ELR (cell line): Measurements from ENCODE around the gene YJU2.
"Not testable (repeated sequence)": the region's sequence is repeated elsewhere in the genome, so short reads cannot be mapped to it uniquely, and the experiment has no call there.

Source experiments
- DNase-seq: peaks from one replicate; pipeline ENCODE4 v3.0.0-alpha.2; 2015; ENCODE audit warnings: low read depth

YJU2 gene

GRCh38 chr19:4246767-4247593, at the start of gene YJU2:
Gene YJU2 (plus strand): TSS chr19:4247080. CDS start chr19:4247147, 67 bp downstream.
- peak; percentile 100 for DNase-seq

- DNase-seq, result no peak
These were observed 49.7 kb upstream of the YJU2 start for GRCh38 chr19:4197228-4197624.

GRCh38 chr19:4197625-4198466, 49.0 kb upstream of the YJU2 start:
- no peak for DNase-seq

- no peak for DNase-seq
These were observed 48.3 kb upstream of the YJU2 start for GRCh38 chr19:4198467-4199126.

GRCh38 chr19:4199699-4200293, 47.1 kb upstream of the YJU2 start:
- DNase-seq, result no peak

- DNase-seq, result no peak
These were observed 45.8 kb upstream of the YJU2 start for GRCh38 chr19:4200940-4201542.

- no peak for DNase-seq
These were observed 45.1 kb upstream of the YJU2 start for GRCh38 chr19:4201798-4202197.

- DNase-seq, result peak; percentile 67
These were observed 39.9 kb upstream of the YJU2 start for GRCh38 chr19:4206818-4207484.

- peak; percentile 73 for DNase-seq
These were observed 38.3 kb upstream of the YJU2 start for GRCh38 chr19:4208385-4209094.

- no peak for DNase-seq
These were observed 36.6 kb upstream of the YJU2 start for GRCh38 chr19:4210166-4210731.

GRCh38 chr19:4213116-4213515, 33.8 kb upstream of the YJU2 start:
- no peak for DNase-seq

- no peak for DNase-seq
These were observed 31.1 kb upstream of the YJU2 start for GRCh38 chr19:4215807-4216206.

GRCh38 chr19:4216846-4217245, 30.0 kb upstream of the YJU2 start:
- DNase-seq, result no peak

GRCh38 chr19:4217429-4218264, 29.2 kb upstream of the YJU2 start:
- DNase-seq, result no peak

- not testable (repeated sequence) for DNase-seq
These were observed 28.4 kb upstream of the YJU2 start for GRCh38 chr19:4218523-4218922.

- no peak for DNase-seq
These were observed 26.7 kb upstream of the YJU2 start for GRCh38 chr19:4220188-4220587.

- DNase-seq, result no peak
These were observed 22.4 kb upstream of the YJU2 start for GRCh38 chr19:4224470-4224869.

GRCh38 chr19:4225885-4226284, 21.0 kb upstream of the YJU2 start:
- no peak for DNase-seq

- no peak for DNase-seq
These were observed 19.1 kb upstream of the YJU2 start for GRCh38 chr19:4227771-4228170.
